Lower leg skin (tissue), 3 donors: ENCODE data around the gene PLOD1.

ENCODE experiments used
- CTCF ChIP-seq, 3 donors: fragments of 450-650 bp; IDR thresholded peaks; one replicate each; pipeline ENCODE4 v1.5.1; 2016; ENCODE audit warnings: antibody characterized with exemption in 3 of 3, mild to moderate bottlenecking in 3 of 3, moderate library complexity in 2 of 3
- POLR2A ChIP-seq, 2 donors: fragments of 450-650 bp; IDR thresholded peaks; one replicate each; pipeline ENCODE4 v1.6.1; 2016 to 2017; ENCODE audit warnings: antibody characterized with exemption in 2 of 2, mild to moderate bottlenecking in 1 of 2, moderate library complexity in 1 of 2

GRCh38 chr1:11927866-11928592, 6.5 kb upstream of the PLOD1 start:
- TF ChIP-seq CTCF (IDR thresholded peaks at IDR 0.05): no peak
- TF ChIP-seq POLR2A (IDR thresholded peaks at IDR 0.05): no peak
